Esophagus squamous epithelium (tissue), 4 donors: ENCODE data around the gene GAS7.

ENCODE experiments used
- CTCF ChIP-seq, 6 experiments: fragments of 450-650 bp in 4 of 6; fragments of 200-600 bp in 2 of 6; sonication (generic) in 2 of 6; IDR thresholded peaks; one replicate each; pipeline ENCODE4 v1.5.1; 2016 to 2019; ENCODE audit warnings: antibody characterized with exemption in 6 of 6, mild to moderate bottlenecking in 4 of 6, moderate library complexity in 4 of 6
- POLR2A ChIP-seq, 4 donors: fragments of 450-650 bp; IDR thresholded peaks; one replicate each; pipeline ENCODE4 v1.6.1; 2017; ENCODE audit warnings: antibody characterized with exemption in 4 of 4, mild to moderate bottlenecking in 4 of 4, moderate library complexity in 3 of 4

- TF ChIP-seq CTCF (IDR thresholded peaks at IDR 0.05) (no peak), POLR2A (IDR thresholded peaks at IDR 0.05) (no peak)
Observed at GRCh38 chr17:10089196-10089804, 109.1 kb downstream of the GAS7 start.
